Astrocyte of the cerebellum (primary cell): ENCODE measurements around the gene CACNB3.
"Not testable (repeated sequence)": the region's sequence is repeated elsewhere in the genome, so short reads cannot be mapped to it uniquely, and the experiment has no call there.

Experiments used
- DNase-seq: peaks from one replicate; pipeline ENCODE4 v3.0.0-alpha.2; 2011; ENCODE audit warnings: low read depth
- H3K4me3 ChIP-seq: 2 replicates; pipeline ENCODE4 v1.5.1; 2011; ENCODE audit warnings: mild to moderate bottlenecking, low read depth, low read length, moderate library complexity
- in situ Hi-C: cut with HindIII; loops from 2 replicates; pipeline ENCODE4 v1.10.0; 2017; ENCODE audit warnings: low sequenced_read_pairs
- TF ChIP-seq, protein P1 (sequence below): IDR thresholded peaks from 2 replicates; pipeline ENCODE4 v1.5.1; 2012; ENCODE audit warnings: low read length, low read depth, moderate library complexity, mild to moderate bottlenecking; ENCODE audit errors: missing control alignments

CACNB3 gene

DNA sequence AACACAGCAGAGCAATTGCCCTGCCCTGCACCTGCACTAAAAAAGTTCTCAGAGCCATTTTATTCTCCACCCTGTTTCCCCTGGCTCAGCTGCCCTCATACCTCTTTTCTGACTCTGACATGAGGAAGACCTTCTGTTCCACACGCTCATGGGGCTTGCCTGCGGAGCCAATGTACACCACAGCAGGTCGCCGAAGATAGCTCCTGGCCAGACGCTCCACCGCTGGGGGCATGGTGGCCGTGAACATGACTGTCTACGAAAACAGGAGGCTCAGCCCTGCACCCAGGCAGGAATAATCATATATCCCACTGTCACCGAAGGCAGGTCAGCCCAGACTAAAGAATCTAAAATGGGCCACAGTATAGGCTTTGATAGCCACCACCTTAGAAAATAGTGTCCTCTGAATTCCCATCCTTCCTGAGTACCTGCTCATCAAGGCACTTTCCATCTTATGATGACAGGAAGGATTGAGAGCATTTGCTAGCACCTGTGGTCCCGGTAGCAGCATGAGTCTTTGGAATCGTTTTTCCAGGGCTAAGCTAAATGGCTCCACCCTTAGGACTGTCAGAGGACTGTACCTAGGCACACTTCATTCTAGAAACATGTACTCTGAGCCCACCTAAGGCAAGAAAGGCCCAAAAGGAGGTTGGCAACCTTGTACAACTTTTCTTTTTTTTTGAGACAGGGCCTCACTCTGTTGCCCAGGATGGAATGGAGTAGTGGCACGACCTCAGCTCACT lies 14.2 kb downstream of the CACNB3 start:
- TF ChIP-seq, protein P1, sequence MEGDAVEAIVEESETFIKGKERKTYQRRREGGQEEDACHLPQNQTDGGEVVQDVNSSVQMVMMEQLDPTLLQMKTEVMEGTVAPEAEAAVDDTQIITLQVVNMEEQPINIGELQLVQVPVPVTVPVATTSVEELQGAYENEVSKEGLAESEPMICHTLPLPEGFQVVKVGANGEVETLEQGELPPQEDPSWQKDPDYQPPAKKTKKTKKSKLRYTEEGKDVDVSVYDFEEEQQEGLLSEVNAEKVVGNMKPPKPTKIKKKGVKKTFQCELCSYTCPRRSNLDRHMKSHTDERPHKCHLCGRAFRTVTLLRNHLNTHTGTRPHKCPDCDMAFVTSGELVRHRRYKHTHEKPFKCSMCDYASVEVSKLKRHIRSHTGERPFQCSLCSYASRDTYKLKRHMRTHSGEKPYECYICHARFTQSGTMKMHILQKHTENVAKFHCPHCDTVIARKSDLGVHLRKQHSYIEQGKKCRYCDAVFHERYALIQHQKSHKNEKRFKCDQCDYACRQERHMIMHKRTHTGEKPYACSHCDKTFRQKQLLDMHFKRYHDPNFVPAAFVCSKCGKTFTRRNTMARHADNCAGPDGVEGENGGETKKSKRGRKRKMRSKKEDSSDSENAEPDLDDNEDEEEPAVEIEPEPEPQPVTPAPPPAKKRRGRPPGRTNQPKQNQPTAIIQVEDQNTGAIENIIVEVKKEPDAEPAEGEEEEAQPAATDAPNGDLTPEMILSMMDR, result no peak
- no peak overlapping the region for H3K4me3 ChIP-seq
- DNase-seq, result no peak
- in situ Hi-C loops, result no loop called here

DNA sequence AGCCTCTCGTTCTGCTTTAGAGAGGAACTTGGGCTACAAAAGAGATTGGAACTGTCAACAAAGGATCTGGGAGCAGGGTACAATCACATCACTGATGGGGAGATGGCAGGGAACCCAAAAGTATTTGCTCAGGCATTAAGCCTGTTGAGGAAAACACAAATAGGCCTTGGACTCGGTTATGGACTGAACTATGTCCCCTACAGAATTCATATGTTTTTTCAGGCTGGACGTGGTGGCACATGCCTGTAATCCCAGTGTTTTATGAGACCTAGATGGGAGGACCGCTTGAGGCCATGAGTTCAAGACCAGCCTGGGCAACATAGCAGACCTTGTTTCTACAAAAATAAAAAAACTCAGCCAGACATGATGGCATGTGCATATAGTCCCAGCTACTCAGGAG lies 19.8 kb downstream of the CACNB3 start:
- in situ Hi-C loops, result no loop called here
- H3K4me3 ChIP-seq, result no peak overlapping the region

DNA sequence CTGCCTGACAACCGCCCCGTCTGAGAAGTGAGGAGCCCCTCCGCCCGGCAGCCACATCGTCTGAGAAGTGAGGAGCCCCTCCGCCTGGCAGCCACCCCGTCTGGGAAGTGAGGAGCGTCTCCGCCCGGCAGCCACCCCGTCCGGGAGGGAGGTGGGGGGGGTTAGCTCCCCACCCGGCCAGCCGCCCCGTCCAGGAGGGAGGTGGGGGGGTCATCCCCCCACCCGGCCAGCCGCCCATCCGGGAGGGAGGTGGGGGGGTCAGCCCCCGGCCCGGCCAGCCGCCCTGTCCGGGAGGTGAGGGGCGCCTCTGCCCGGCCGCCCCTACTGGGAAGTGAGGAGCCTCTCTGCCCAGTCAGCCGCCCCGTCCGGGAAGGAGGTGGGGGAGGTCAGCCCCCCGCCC lies 23.7 kb downstream of the CACNB3 start:
- H3K4me3 ChIP-seq, DNase-seq: not testable (repeated sequence)
- in situ Hi-C loops, result loop anchor here (5.0 kb wide), 1 partner anchor 40 kb away; no protein-coding TSS in a partner anchor

More for the DNA sequence above, 19.8 kb downstream of the CACNB3 start:
- no peak for DNase-seq
- TF ChIP-seq, protein P1, result no peak

DNA sequence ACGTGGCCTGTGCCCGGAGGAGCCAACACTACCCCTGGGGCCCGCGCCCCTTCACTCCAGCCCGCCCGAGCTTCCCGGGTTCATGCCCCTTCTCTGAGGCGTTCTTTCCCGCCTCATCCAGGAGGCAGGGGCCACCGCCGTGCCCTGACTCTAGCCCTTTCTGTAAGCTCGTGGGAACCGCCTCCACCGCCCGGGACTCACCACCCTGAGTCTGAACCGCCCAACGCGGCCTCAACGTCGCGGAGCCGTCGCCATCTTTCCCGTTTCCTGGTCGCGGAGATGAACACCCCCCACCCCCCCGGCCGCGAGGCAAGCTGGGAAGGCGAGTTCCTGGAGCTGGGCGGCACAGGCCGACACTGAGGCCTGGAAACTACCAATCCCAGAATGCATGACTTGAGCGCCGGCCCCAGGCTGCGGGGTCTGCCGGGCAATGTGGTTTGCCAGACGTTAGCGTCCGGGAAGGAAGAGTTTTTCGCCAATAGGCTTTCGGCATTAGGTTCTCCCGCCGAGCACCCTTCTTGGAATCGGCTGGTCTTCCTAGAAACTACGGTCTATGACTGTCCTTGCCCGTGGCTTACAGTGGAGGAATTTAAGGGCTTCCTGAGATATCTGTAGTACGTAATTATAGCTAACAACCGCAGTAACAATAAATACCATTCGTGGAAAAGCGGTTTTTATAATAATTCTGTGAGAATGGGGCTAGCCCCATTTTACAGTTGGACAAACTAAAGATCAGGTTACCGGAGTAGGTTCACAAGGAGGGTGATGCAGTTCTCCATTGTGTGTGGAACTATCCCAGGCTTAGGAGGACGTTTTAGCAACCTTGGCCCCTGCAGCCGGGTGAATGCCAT lies 33.8 kb downstream of the CACNB3 start, which contains the start of gene DDX23:
Gene DDX23, minus strand, starts transcription at position 281 of the 851 bp plus-strand sequence. CDS start 6,381 bp downstream, outside the sequence.
- peak; percentile 95 for DNase-seq
- peak within 1 kb of the TSS; percentile 96 for H3K4me3 ChIP-seq
- TF ChIP-seq, protein P1, result no peak
- in situ Hi-C loops, result no loop called here

DNA sequence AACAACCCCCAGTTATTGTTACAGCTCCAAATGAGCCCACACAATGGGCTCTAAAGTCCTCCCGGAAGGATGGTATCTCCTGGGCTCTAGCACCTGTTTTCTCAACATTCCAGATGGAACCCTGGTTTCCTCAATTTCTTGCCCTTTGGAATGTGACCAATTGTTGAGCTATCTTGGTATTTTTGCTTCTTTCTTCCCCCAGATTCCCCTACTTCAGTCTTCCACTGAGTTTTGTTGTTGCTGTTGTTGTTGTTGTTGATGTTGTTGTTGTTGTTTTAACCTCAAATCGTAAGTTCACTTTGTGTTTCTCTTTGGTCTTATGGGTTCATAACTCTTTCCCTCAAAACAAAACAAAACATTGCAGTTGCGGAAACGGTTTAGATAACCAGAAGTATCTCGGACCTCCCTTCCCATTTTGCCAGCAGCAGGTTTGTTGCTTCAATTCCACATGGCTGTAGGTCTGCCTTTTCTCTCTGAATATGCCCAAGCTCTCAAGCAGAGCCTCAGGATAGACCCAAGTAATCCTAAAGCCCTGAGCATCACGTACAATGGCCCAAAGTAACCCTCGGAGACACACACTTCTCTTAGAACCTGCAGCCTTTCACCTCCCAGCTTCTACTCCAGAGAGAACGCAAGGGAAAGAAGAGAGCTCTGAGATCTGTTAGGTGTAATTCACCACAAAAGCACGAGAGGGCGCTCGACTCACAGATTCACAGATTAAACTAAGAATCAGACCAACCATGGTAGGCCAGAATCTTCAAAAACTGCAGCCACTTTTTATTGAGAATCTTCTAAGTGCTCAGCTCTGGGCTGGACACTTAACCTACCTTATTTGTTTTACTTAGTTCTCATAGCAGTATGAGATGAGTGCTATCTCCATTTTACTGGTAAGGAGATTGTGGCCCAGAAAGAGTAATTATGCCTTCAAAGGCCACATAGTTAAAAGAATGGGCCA lies 34.7 kb downstream of the CACNB3 start:
- TF ChIP-seq, protein P1, result peak; percentile 74
- peak overlapping the region; percentile 96 for H3K4me3 ChIP-seq
- peak; percentile 90 for DNase-seq
- in situ Hi-C loops, result no loop called here

DNA sequence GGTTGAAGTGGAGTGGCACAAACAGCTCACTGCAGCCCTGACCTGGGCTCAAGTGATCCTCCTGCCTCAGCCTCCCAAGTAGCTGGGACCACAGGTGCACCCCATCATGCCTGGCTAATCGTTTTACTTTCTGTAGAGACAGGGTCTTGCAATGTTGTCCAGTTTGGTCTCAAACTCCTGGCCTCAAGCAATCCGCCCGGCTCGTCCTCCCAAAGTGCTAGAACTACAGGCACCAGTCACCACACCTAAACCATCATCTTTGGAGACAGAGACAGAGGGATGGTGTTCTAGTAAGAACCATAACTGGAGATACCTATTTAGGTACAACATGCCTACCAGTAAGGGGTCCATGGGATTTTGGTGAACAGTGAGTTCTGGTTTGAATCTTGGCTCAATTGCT lies 36.2 kb downstream of the CACNB3 start:
- in situ Hi-C loops, result no loop called here
- TF ChIP-seq, protein P1, result no peak
- DNase-seq, result no peak
- H3K4me3 ChIP-seq, result no peak overlapping the region

DNA sequence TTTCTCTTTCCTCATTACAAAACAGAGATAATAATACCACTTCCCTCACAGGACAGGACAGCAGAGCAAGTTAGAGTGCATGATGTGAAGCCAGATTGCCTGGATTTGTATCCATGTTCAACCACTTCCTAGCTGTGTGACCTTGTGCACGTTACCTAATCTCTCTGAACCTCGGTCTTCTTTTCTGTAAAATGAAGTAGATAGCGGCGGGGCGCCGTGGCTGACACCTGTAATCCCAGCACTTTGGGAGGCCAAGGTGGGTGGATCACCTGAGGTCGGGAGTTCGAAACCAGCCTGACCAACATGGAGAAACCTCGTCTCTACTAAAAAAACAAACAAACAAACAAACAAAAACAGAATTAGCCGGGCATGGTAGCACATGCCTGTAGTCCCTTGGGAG lies 36.6 kb downstream of the CACNB3 start:
- H3K4me3 ChIP-seq, DNase-seq, in situ Hi-C loops: not testable (repeated sequence)
